NT2/D1 (cell line): Measurements from ENCODE around the gene HERPUD2.

Source experiments
- DNase-seq: peaks from one replicate; pipeline ENCODE4 v3.0.0-alpha.2; 2011; ENCODE audit warnings: low read depth, low spot score
- H3K27me3 ChIP-seq: 2 replicates; pipeline ENCODE4 v1.6.0; 2011; ENCODE audit warnings: mild to moderate bottlenecking; ENCODE audit not compliant: insufficient read length, insufficient read depth
- H3K36me3 ChIP-seq: 2 replicates; pipeline ENCODE4 v1.6.1; 2011; ENCODE audit warnings: mild to moderate bottlenecking, low read length, mixed read lengths; ENCODE audit not compliant: insufficient read depth, insufficient read length
- H3K4me1 ChIP-seq: 2 replicates; pipeline ENCODE4 v1.5.1; 2011; ENCODE audit not compliant: insufficient read depth, insufficient read length
- H3K4me3 ChIP-seq: 2 replicates; pipeline ENCODE4 v1.5.1; 2011; ENCODE audit warnings: low read depth; ENCODE audit not compliant: insufficient read length
- H3K9ac ChIP-seq: 2 replicates; pipeline ENCODE4 v1.6.0; 2011; ENCODE audit warnings: low read depth; ENCODE audit not compliant: insufficient read length
- H3K9me3 ChIP-seq: 2 replicates; pipeline ENCODE4 v1.5.1; 2011; ENCODE audit warnings: mild to moderate bottlenecking, low read length; ENCODE audit not compliant: insufficient read depth
- SUZ12 ChIP-seq: IDR thresholded peaks from 2 replicates; pipeline ENCODE4 v1.6.1; 2011; ENCODE audit not compliant: insufficient read length, insufficient read depth; ENCODE audit errors: extremely low read depth
- YY1 ChIP-seq: IDR thresholded peaks from 2 replicates; pipeline ENCODE4 v1.6.1; 2011; ENCODE audit not compliant: insufficient read length, insufficient read depth
- ZNF274 ChIP-seq: IDR thresholded peaks from 2 replicates; pipeline ENCODE4 v1.6.1; 2011; ENCODE audit warnings: mild to moderate bottlenecking, low read depth, low read length

HERPUD2 gene

DNA sequence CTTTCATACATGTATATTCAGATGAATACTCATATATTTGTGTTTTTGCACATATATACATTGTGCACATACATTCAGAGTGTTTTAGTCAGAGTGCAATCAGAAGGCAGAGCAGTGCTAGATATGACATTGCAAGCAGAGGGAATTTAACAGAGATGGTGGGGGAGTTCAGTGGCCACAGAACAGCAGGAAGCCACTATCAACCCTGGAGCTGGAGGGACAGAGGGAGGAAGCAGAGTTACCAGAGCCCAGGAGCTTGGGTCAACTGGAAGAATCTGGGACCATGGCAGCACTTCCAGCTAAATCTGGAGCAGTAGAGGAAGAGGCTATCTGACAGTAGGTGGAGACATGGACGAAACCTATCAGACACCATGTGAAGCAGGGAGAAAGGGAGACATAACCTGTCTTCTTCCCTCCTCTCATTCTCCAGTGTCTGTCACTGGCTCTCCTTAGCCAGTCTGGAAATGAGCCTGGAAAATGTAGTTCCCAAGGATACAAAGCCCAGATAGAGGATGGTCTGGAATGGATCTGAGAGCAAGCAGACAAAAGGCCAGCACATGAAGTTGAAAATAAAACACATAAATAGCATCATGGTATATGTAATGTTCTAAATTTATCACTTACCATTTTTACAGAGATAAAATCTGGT is 33.6 kb upstream of the HERPUD2 start:
- Histone ChIP-seq H3K9me3 (no peaks in the 10 kb centered on the region), H3K4me1 (no peaks in the 10 kb centered on the region), H3K4me3 (no peak overlapping the region), H3K36me3 (no peaks in the 10 kb centered on the region), H3K9ac (no peak overlapping the region), H3K27me3 (no peaks in the 10 kb centered on the region)
- no peak for DNase-seq
- TF ChIP-seq SUZ12 (no peak), ZNF274 (no peak), YY1 (no peak)

GRCh38 chr7:35727571-35727970 is 32.6 kb upstream of the HERPUD2 start:
- DNase-seq, result no peak
- no peak for TF ChIP-seq SUZ12
- TF ChIP-seq ZNF274, result no peak
- TF ChIP-seq YY1, result no peak
- H3K27me3 ChIP-seq, result no peaks in the 10 kb centered on the region
- no peaks in the 10 kb centered on the region for H3K4me1 ChIP-seq
- no peak overlapping the region for H3K9ac ChIP-seq
- no peaks in the 10 kb centered on the region for H3K36me3 ChIP-seq
- no peaks in the 10 kb centered on the region for H3K9me3 ChIP-seq
- H3K4me3 ChIP-seq, result no peak overlapping the region

DNA sequence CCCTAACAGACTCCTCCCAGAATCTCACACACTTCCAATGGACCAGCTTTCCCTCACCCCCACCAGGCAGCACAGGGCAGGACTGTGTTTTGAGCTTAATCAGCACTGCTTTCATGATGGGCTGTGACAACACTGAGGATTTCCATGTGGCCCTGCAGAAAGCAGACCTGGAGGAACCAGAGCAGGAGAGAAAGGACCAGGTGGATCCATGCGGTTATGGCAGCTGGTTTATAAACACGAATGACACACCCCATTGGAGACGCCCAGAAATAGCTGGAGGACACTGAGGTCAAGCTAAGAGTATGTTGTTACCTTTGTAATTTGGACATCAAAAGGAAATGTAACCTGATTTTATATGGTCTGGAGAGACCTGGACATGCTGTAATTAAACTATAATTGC is 31.7 kb upstream of the HERPUD2 start:
- H3K27me3 ChIP-seq, result no peaks in the 10 kb centered on the region
- TF ChIP-seq ZNF274, result no peak
- no peak overlapping the region for H3K4me3 ChIP-seq
- no peaks in the 10 kb centered on the region for H3K36me3 ChIP-seq
- no peaks in the 10 kb centered on the region for H3K9me3 ChIP-seq
- H3K9ac ChIP-seq, result no peak overlapping the region
- no peak for DNase-seq
- no peaks in the 10 kb centered on the region for H3K4me1 ChIP-seq

- TF ChIP-seq SUZ12 (no peak), ZNF274 (no peak), YY1 (no peak)
- no peak overlapping the region for H3K4me3 ChIP-seq
- H3K36me3 ChIP-seq, result no peaks in the 10 kb centered on the region
- H3K4me1 ChIP-seq, result no peaks in the 10 kb centered on the region
- H3K27me3 ChIP-seq, result no peaks in the 10 kb centered on the region
- no peak for DNase-seq
- no peaks in the 10 kb centered on the region for H3K9me3 ChIP-seq
- no peak overlapping the region for H3K9ac ChIP-seq
Observed at GRCh38 chr7:35725280-35725680, 30.3 kb upstream of the HERPUD2 start.

DNA sequence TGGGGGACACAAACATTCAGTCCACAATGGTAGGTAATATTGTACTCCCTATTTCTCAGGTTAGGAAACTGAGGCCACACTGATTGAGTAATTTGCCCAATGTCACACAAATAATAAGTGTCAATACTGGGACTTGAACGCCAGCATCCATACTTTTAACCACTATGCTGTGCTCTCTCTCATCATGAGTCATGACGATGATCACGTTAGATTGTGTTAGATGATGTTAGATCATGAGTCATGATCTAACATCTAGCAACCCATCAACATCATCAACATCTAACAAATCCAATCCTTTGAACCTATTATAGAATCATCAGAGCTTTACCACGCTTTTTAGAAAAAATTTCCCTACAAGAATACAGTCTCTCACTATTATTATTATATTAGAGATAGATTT is 28.1 kb upstream of the HERPUD2 start:
- Histone ChIP-seq H3K4me1 (no peaks in the 10 kb centered on the region), H3K27me3 (no peaks in the 10 kb centered on the region), H3K36me3 (no peaks in the 10 kb centered on the region), H3K9ac (no peak overlapping the region), H3K4me3 (no peak overlapping the region), H3K9me3 (no peaks in the 10 kb centered on the region)
- DNase-seq, result no peak
- no peak for TF ChIP-seq ZNF274
- TF ChIP-seq SUZ12, result no peak
- TF ChIP-seq YY1, result no peak

GRCh38 chr7:35722054-35722849 is 27.3 kb upstream of the HERPUD2 start:
- TF ChIP-seq ZNF274 (no peak), SUZ12 (no peak)
- Histone ChIP-seq H3K9ac (no peak overlapping the region), H3K4me1 (no peaks in the 10 kb centered on the region), H3K4me3 (no peak overlapping the region), H3K9me3 (no peaks in the 10 kb centered on the region), H3K36me3 (no peaks in the 10 kb centered on the region), H3K27me3 (no peaks in the 10 kb centered on the region)
- DNase-seq, result no peak

DNA sequence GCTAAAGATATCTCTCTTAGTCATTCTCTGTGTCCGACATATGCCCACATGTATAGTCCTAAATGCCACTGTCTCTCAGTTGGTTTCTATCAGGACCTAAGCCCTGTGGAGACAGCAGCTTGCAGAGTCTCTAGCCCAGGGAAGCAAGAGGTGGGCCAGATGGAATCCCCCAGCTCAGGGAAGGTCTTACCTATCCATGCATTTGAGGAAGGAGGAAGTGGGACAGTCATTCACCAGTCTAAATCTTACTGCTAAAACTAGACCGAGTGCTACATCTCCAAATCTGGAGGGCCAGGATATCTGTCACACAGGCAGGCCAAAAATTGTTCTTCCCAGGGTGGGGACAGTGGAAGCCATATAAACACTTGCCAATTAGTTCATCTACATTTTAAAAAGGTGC is 26.4 kb upstream of the HERPUD2 start:
- no peak overlapping the region for H3K4me3 ChIP-seq
- TF ChIP-seq SUZ12 (no peak), YY1 (no peak), ZNF274 (no peak)
- H3K4me1 ChIP-seq, result no peaks in the 10 kb centered on the region
- no peak overlapping the region for H3K9ac ChIP-seq
- H3K27me3 ChIP-seq, result no peaks in the 10 kb centered on the region
- H3K36me3 ChIP-seq, result no peaks in the 10 kb centered on the region
- no peaks in the 10 kb centered on the region for H3K9me3 ChIP-seq
- no peak for DNase-seq
